ENCODE data around the gene LGALSL. TPM values are rescaled to one million over a fixed set of nuclear protein-coding genes. Genes with fewer than 3 reads are reported as not detected.

LGALSL gene
- total and polyA plus RNA-seq, 9 of the 15 experiments (the other 6 are each of a cell fraction or from before 2014, with no cell fraction given): 0.04 to 0.29 (median 0.14) TPM; not detected in 3

DNA sequence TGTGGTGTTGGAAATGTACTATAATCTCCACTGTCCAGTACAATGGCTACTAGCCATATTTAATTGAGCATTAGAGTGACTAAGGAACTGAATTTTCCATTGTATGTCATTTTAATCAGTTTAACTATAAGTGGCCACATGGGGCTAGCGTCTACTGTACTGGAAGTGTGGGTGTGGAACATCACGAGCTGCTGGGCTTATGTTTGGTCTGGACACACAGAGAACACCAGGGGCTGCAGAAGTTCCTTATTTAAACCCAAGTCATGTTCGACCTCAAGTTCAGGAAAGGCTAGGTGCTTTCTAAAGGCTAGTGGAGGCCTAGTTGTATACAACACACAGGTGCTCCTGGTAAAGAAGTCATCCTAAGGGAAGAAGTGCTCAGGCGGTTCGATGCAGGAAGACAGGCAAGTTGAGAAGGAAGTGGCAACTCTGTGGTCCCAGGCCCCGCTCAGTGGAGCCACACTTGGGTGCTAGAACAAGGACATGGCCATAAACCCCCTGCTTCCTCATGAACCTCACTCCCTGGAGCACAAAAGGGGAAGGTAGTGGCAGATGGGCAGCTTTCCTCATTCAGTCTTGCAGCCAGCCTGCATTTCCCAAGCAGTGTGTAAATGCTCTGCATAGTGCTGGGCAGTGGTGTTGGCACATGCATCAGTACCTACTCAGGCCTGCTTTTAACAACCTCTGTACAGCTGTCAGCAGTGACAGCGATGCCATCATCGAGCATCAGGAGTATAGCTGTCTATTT lies 13.3 kb downstream of the LGALSL start (continued):
- no peak for TF ChIP-seq FOXK1 (CRISPR knock-in tag; IDR thresholded peaks at IDR 0.05; ENCODE audit: borderline replicate concordance)
- TF ChIP-seq ZNF586 (CRISPR knock-in tag; conservative IDR thresholded peaks at IDR 0.05): no peak
- no peak for TF ChIP-seq CREBBP (IDR thresholded peaks at IDR 0.05; ENCODE audit: low read depth, low read length)
- no peak for TF ChIP-seq MTA2 (IDR thresholded peaks at IDR 0.05; ENCODE audit: low read depth)
- no peak for TF ChIP-seq SREBF2 (CRISPR knock-in tag; IDR thresholded peaks at IDR 0.05)

DNA sequence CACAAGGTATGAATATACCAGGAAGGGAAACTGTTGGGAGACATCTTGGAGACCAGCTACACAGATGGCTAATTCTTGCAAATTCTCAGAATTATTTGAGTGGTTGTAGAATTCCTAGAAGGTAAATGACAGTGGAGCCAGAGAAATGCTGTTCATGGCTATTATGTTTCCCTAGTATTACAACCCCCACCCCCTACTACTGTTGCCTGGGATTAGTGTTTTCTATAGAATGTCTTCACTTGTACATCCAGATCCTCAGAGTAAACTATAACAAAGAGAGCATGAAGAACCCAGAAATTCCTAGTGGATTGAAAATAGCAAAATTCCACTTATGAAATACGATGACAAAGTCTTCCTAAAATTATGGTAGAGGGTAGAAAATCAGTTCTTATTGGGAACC lies 15.3 kb downstream of the LGALSL start:
- Histone ChIP-seq H3K9ac (ENCODE audit: insufficient read depth in 1 of 2, low read depth in 2 of 2, low read length in 2 of 2) (no peak overlapping the region), H3K4me2 (ENCODE audit: insufficient read depth, low read length) (no peak overlapping the region), H3K27me3 (ENCODE audit: control insufficient read depth in 2 of 2, insufficient read depth in 2 of 2, low read length in 2 of 2) (peaks cover 10 to 25% of the 10 kb centered on the region in 2 experiments), H3K9me1 (ENCODE audit: control insufficient read depth, insufficient read depth, low read length) (no peaks in the 10 kb centered on the region), H3K79me2 (ENCODE audit: control insufficient read depth, insufficient read depth, low read length) (no peaks in the 10 kb centered on the region), H2AFZ (ENCODE audit: low read depth, low read length) (no peak overlapping the region), H3K9me3 (replicated peaks; ENCODE audit: control insufficient read depth, insufficient read depth, low read depth, low read length) (no peaks in the 10 kb centered on the region), H3K27ac (ENCODE audit: extremely low read depth, low read depth, low read length) (no peak overlapping the region), H3K36me3 (ENCODE audit: control insufficient read depth, insufficient read depth, low read length) (no peaks in the 10 kb centered on the region), H3K4me1 (replicated peaks in 1 of 2; ENCODE audit: control insufficient read depth in 2 of 2, insufficient read depth in 2 of 2, low read length in 2 of 2) (peaks cover 0 to 2% of the 10 kb centered on the region in 2 experiments; a peak in 2 of 5 replicates), H3K4me3 (no peak overlapping the region), H4K20me1 (replicated peaks; ENCODE audit: control insufficient read depth, insufficient read depth, low read length) (no peaks in the 10 kb centered on the region)
- no peak for DNase-seq (ENCODE audit: extremely low read depth in 1 of 4, low spot score in 3 of 4)
- ChIA-PET CTCF (ENCODE audit: low intra/inter-chr PET ratio) (no interaction called here), POLR2A (interaction anchor here (1.1 kb wide), 1 partner anchor 13 kb away, joined by 3 read pairs; no protein-coding TSS in a partner anchor)
- no peak for ATAC-seq
- TF ChIP-seq E2F1 (CRISPR knock-in tag; IDR thresholded peaks at IDR 0.05): no peak
- TF ChIP-seq ZNF146 (CRISPR knock-in tag; IDR thresholded peaks at IDR 0.05; ENCODE audit: unreplicated experiment): no peak
- no peak for TF ChIP-seq TBL1XR1 (IDR thresholded peaks at IDR 0.05; ENCODE audit: low read length in 2 of 2)
- no peak for TF ChIP-seq HMBOX1 (IDR thresholded peaks at IDR 0.05)
- TF ChIP-seq, protein P1, sequence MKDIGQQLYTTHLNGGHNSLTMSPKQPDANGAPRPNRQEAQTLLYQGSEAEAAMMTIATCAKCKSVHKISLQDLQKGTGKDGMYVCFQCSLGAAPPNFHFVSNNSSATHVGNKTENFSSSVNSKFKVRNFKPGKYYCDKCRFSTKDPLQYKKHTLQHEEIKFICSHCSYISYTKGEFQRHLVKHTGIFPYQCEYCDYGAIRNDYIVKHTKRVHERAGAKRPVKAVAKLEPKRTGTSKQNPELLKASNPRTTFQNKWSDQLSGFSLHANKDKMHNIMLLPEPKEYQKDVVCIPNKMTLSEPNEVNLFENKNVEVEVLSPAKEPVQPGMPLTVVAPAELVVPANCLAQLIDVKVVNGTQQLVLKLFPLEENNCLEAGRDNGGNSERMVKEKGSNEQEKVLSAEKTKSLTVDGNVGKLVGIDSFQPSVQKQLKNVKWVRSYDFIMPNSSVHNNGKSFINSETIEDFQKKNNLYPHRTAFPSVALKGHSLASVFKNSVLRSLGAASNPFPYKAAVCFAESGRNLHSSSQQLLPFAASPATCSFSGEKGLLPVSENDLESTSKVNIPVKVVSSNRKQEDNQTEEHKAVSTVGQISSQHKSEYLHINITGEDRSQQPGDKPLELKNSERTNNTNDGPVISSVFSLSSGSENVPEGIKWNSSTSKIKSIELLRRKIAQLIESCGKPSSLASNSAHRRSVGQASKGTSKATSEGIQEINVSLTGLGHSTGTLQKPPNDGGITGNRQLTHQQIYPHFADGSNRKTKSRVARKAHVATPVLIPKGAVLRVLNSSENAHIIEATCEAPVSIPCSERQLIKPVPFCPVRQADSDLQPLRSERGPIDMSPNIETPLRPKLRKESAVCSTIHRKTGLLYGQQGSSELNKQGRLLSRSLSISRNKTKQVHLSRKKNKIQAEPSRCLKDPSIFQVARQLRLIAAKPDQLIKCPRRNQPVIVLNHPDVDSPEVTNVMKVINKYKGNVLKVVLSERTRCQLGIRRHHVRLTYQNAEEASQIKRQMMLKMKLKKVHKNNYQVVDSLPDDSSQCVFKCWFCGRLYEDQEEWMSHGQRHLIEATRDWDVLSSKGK (CRISPR knock-in tag; IDR thresholded peaks at IDR 0.05): no peak
- intact Hi-C loops (cut with micrococcal nuclease): no loop called here
- WGBS (ENCODE audit: insufficient coverage, low coverage, missing lambda C conversion rate): 5% methylated on average over 1 of the region's 1 CpG
- no TSS peak for BruUV-seq (replicated peaks)
- in situ Hi-C loops (cut with MboI): no loop called here
- no peak for FAIRE-seq

Measured in K562 (cell line).